ENCODE results near the gene FAM107A. TPM values are rescaled to one million over a fixed set of nuclear protein-coding genes. Genes with fewer than 3 reads are reported as not detected.

FAM107A gene
- total RNA-seq, 1 experiment from 2014 or later = not detected

- H3K4me3 ChIP-seq (ENCODE audit: low read depth, low read length, poor library complexity, severe bottlenecking) = no peak overlapping the region
- peaks cover 4% of the 10 kb centered on the region for H3K4me1 ChIP-seq (ENCODE audit: insufficient read depth, low read length, poor library complexity, severe bottlenecking)
- intact Hi-C loops (cut with micrococcal nuclease; ENCODE audit: unreplicated experiment) = no loop called here
- H3K27ac ChIP-seq (ENCODE audit: low read depth, low read length, poor library complexity, severe bottlenecking) = no peak overlapping the region
- CTCF ChIA-PET = no interaction called here
- POLR2A ChIA-PET (ENCODE audit: low non-redundant PET) = no interaction called here
- H3K27me3 ChIP-seq (replicated peaks; ENCODE audit: insufficient read depth, low read depth, low read length, poor library complexity) = no peaks in the 10 kb centered on the region
- TF ChIP-seq CTCF (conservative IDR thresholded peaks at IDR 0.05; ENCODE audit: low read depth, low read length) (no peak), EZH2 (IDR thresholded peaks at IDR 0.05; ENCODE audit: borderline replicate concordance, low read depth, low read length, poor library complexity, severe bottlenecking) (no peak)
- DNase-seq (ENCODE audit: low spot score) = no peak
- H3K9me3 ChIP-seq (ENCODE audit: low read depth, low read length, poor library complexity, severe bottlenecking) = no peaks in the 10 kb centered on the region
- BruUV-seq (replicated peaks) = no TSS peak
- no peaks in the 10 kb centered on the region for H3K36me3 ChIP-seq (ENCODE audit: insufficient read depth, low read length, poor library complexity, severe bottlenecking)
Measured at GRCh38 chr3:58514405-58514804, 62.8 kb downstream of the FAM107A start.

Other genes starting within 250 kb of the FAM107A start
- gene PXK, start 244.5 kb downstream of the FAM107A start, total RNA-seq (2021) = 13.2 and 14.2 TPM in 2 replicates
- 56.0 and 58.8 TPM in 2 replicates for gene PDHB, start 143.6 kb downstream of the FAM107A start, total RNA-seq (2021)
- 14.2 and 14.3 TPM in 2 replicates for gene KCTD6, start 85.3 kb downstream of the FAM107A start, total RNA-seq (2021)
- gene ACOX2, start 40.2 kb downstream of the FAM107A start, total RNA-seq (2021) = 5.4 and 7.2 TPM in 2 replicates
- not detected in 2 replicates for gene FAM3D, start 89.4 kb upstream of the FAM107A start, total RNA-seq (2021)

All from A673 (cell line).